Kidney capillary endothelial cell (primary cell): Measurements from ENCODE around the gene POU2F1.

Experiments
- DNase-seq: peaks from one replicate; pipeline ENCODE4 v3.0.0-alpha.2; 2018; ENCODE audit warnings: low spot score

The POU2F1 gene

GRCh38 chr1:167220537-167221125 is at the start of gene POU2F1:
POU2F1 (plus strand) TSS chr1:167220886; CDS start chr1:167220898, 12 bp downstream.
- peak; percentile 98 for DNase-seq

- no peak for DNase-seq
These were observed 49.3 kb upstream of the POU2F1 start for GRCh38 chr1:167171286-167171929.

GRCh38 chr1:167173516-167174184 is 47.0 kb upstream of the POU2F1 start:
- no peak for DNase-seq

- DNase-seq: no peak
These were observed 44.8 kb upstream of the POU2F1 start for GRCh38 chr1:167175901-167176300.

- DNase-seq: no peak
These were observed 41.9 kb upstream of the POU2F1 start for GRCh38 chr1:167178831-167179230.

- no peak for DNase-seq
These were observed 37.9 kb upstream of the POU2F1 start for GRCh38 chr1:167182571-167183320.

- no peak for DNase-seq
These were observed 36.6 kb upstream of the POU2F1 start for GRCh38 chr1:167184081-167184480.

- no peak for DNase-seq
These were observed 35.6 kb upstream of the POU2F1 start for GRCh38 chr1:167185062-167185461.

GRCh38 chr1:167185974-167186657 is 34.6 kb upstream of the POU2F1 start:
- DNase-seq: no peak

GRCh38 chr1:167186771-167187170 is 33.9 kb upstream of the POU2F1 start:
- DNase-seq: no peak

GRCh38 chr1:167190747-167191237 is 29.9 kb upstream of the POU2F1 start:
- DNase-seq: no peak

GRCh38 chr1:167191958-167192357 is 28.7 kb upstream of the POU2F1 start:
- no peak for DNase-seq

- no peak for DNase-seq
These were observed 26.5 kb upstream of the POU2F1 start for GRCh38 chr1:167194182-167194581.

GRCh38 chr1:167196166-167196565 is 24.5 kb upstream of the POU2F1 start:
- peak; percentile 21 for DNase-seq

- no peak for DNase-seq
These were observed 23.4 kb upstream of the POU2F1 start for GRCh38 chr1:167197236-167197635.

GRCh38 chr1:167197692-167198091 is 23.0 kb upstream of the POU2F1 start:
- DNase-seq: no peak

- no peak for DNase-seq
These were observed 22.1 kb upstream of the POU2F1 start for GRCh38 chr1:167198518-167199133.

GRCh38 chr1:167199656-167200055 is 21.0 kb upstream of the POU2F1 start:
- no peak for DNase-seq

GRCh38 chr1:167200272-167200671 is 20.4 kb upstream of the POU2F1 start:
- no peak for DNase-seq

- DNase-seq: no peak
These were observed 19.9 kb upstream of the POU2F1 start for GRCh38 chr1:167200749-167201148.

GRCh38 chr1:167202049-167202448 is 18.6 kb upstream of the POU2F1 start:
- DNase-seq: no peak
